OCI-LY3 (cell line): ENCODE measurements around the gene HIVEP3.

Experiments used
- CTCF ChIP-seq: fragments of 200-600, 300-600 bp; sonication (generic); IDR thresholded peaks from 2 replicates; pipeline ENCODE4 v1.5.1; 2014; ENCODE audit warnings: antibody characterized with exemption, low read length, low read depth
- EZH2phosphoT487 ChIP-seq: fragments of 200-600 bp; shearing (Covaris generic); IDR thresholded peaks from 2 replicates; pipeline ENCODE4 v1.6.1; 2018; ENCODE audit warnings: antibody characterized with exemption, mixed run types, low read depth

GRCh38 chr1:41812453-41812852, 106.3 kb downstream of the HIVEP3 start:
- TF ChIP-seq CTCF (no peak), EZH2phosphoT487 (no peak)
